GM18861 (cell line): ENCODE results near the gene FCRL3.

ENCODE experiments used
- ATAC-seq: cut with Tn5 transposase; IDR thresholded peaks from one replicate; pipeline ENCODE4 v1.9.1; 2021; ENCODE audit not compliant: unreplicated experiment

FCRL3 gene

GRCh38 chr1:157691285-157691920, 9.2 kb downstream of the FCRL3 start:
- ATAC-seq = no peak

- ATAC-seq = no peak
Measured at GRCh38 chr1:157682710-157683437, 17.7 kb downstream of the FCRL3 start.

GRCh38 chr1:157678721-157679120, 21.8 kb downstream of the FCRL3 start:
- ATAC-seq = no peak

GRCh38 chr1:157673008-157673407, 27.6 kb downstream of the FCRL3 start:
- ATAC-seq = no peak

- no peak for ATAC-seq
Measured at GRCh38 chr1:157671895-157672294, 28.7 kb downstream of the FCRL3 start.

GRCh38 chr1:157659576-157660247, 40.9 kb downstream of the FCRL3 start:
- ATAC-seq = no peak

- ATAC-seq = no peak
Measured at GRCh38 chr1:157658571-157658970, 42.0 kb downstream of the FCRL3 start.

GRCh38 chr1:157653494-157653873, 47.1 kb downstream of the FCRL3 start:
- ATAC-seq = no peak

GRCh38 chr1:157652859-157653493, 47.6 kb downstream of the FCRL3 start:
- ATAC-seq = peak; percentile 97

GRCh38 chr1:157648317-157648716, 52.3 kb downstream of the FCRL3 start:
- no peak for ATAC-seq

- no peak for ATAC-seq
Measured at GRCh38 chr1:157646144-157646543, 54.4 kb downstream of the FCRL3 start.

GRCh38 chr1:157641177-157641576, 59.4 kb downstream of the FCRL3 start:
- ATAC-seq = no peak

GRCh38 chr1:157639800-157640199, 60.8 kb downstream of the FCRL3 start:
- ATAC-seq = no peak

- ATAC-seq = no peak
Measured at GRCh38 chr1:157628773-157629172, 71.8 kb downstream of the FCRL3 start.
